GM12878 (cell line): ENCODE results near the gene GNPDA2. TPM values are rescaled to one million over a fixed set of nuclear protein-coding genes. Genes with fewer than 3 reads are reported as not detected.

Experiments used
- ATAC-seq: fragments of 200-7000 bp; cut with Tn5 transposase; 3 replicates; pipeline ENCODE4 v1.9.1; 2020; ENCODE audit warnings: mild to moderate bottlenecking, moderate library complexity
- BruUV-seq: library from RNA; stranded (reverse); fragments of 400-500 nt; replicated peaks from 2 replicates; lab custom pipeline; 2021; lab: Mats Ljungman, UMichigan
- CTCF ChIA-PET: fragments of 300-600 bp; sonication (Branson Sonifier 250); formaldehyde crosslinking; extraction: SDS; loops from one replicate; lab custom pipeline; 2021; ENCODE audit warnings: inconsistent platforms; lab: Yijun Ruan, JAX
- POLR2A ChIA-PET: fragments of 350-600 bp; formaldehyde crosslinking; extraction: SDS; loops from one replicate; lab custom pipeline; 2021; ENCODE audit warnings: inconsistent platforms; lab: Charles Lee
- RAD21 ChIA-PET: fragments of 300-600 bp; sonication (Branson Sonifier 250); formaldehyde crosslinking; loops from one replicate; lab custom pipeline; 2023; ENCODE audit warnings: antibody characterized with exemption; ENCODE audit not compliant: unreplicated experiment; lab: Charles Lee
- SMC1A ChIA-PET: fragments of 300-600 bp; sonication (Branson Sonifier 250); formaldehyde crosslinking; loops from one replicate; lab custom pipeline; 2023; ENCODE audit not compliant: unreplicated experiment, uncharacterized antibody; lab: Charles Lee
- DNase-seq: peaks from one replicate; pipeline ENCODE4 v3.0.0-alpha.2; 2011; ENCODE audit warnings: low read depth, low spot score
- FAIRE-seq: peaks from 3 replicates; lab custom pipeline; 2011; peaks lifted over from hg19 to GRCh38; lab: Jason Lieb, UNC
- H2AFZ ChIP-seq: 2 replicates; pipeline ENCODE4 v1.6.0; 2011; ENCODE audit warnings: low read depth, low read length, control low read depth; ENCODE audit not compliant: control insufficient read depth
- H3K27ac ChIP-seq: 2 replicates; pipeline ENCODE4 v1.5.1; 2011; ENCODE audit warnings: control low read depth; ENCODE audit not compliant: control insufficient read depth, insufficient read depth
- H3K27me3 ChIP-seq, 2 experiments: replicated peaks in 1 of 2; 2 replicates each; pipeline versions ENCODE4 v1.6.0 to v1.6.1; 2011; ENCODE audit warnings: low read length in 1 of 2; ENCODE audit not compliant: control insufficient read depth in 2 of 2, insufficient read depth in 2 of 2
- H3K36me3 ChIP-seq, 2 experiments: 2 replicates each; pipeline ENCODE4 v1.5.1; 2011; ENCODE audit warnings: low read length in 1 of 2; ENCODE audit not compliant: control insufficient read depth in 2 of 2, insufficient read depth in 2 of 2
- H3K4me1 ChIP-seq: 2 replicates; pipeline ENCODE4 v1.6.1; 2011; ENCODE audit warnings: mild to moderate bottlenecking, low read length, moderate library complexity, mixed read lengths; ENCODE audit not compliant: control insufficient read depth, insufficient read depth
- H3K4me2 ChIP-seq: 2 replicates; pipeline ENCODE4 v1.6.0; 2011; ENCODE audit warnings: control low read depth; ENCODE audit not compliant: control insufficient read depth, insufficient read depth
- H3K4me3 ChIP-seq: fragments of 200-600 bp; sonication (generic); 2 replicates; pipeline ENCODE4 v1.5.1; 2016
- H3K79me2 ChIP-seq: 2 replicates; pipeline ENCODE4 v1.6.0; 2011; ENCODE audit warnings: low read length; ENCODE audit not compliant: control insufficient read depth, insufficient read depth
- H3K9ac ChIP-seq: 2 replicates; pipeline ENCODE4 v1.8.0; 2011; ENCODE audit warnings: low read length, control low read depth, mixed read lengths; ENCODE audit not compliant: control insufficient read depth, insufficient read depth
- H3K9me3 ChIP-seq: replicated peaks from 3 replicates; pipeline ENCODE4 v1.5.1; 2011; ENCODE audit warnings: mild to moderate bottlenecking, low read length; ENCODE audit not compliant: control insufficient read depth, insufficient read depth
- H4K20me1 ChIP-seq: 2 replicates; pipeline ENCODE4 v1.6.0; 2011; ENCODE audit not compliant: control insufficient read depth, insufficient read depth
- CHD1 ChIP-seq: IDR thresholded peaks from 2 replicates; pipeline ENCODE4 v1.6.1; 2012; ENCODE audit warnings: low read depth, low read length, improper control_type of control experiment
- CHD4 ChIP-seq: fragments of 200-600 bp; sonication (generic); IDR thresholded peaks from 2 replicates; pipeline ENCODE4 v1.6.1; 2016; ENCODE audit warnings: mild to moderate bottlenecking
- CREB1 ChIP-seq: IDR thresholded peaks from 2 replicates; pipeline ENCODE4 v1.6.1; 2012; ENCODE audit warnings: low read depth, mild to moderate bottlenecking, inconsistent platforms
- ETV6 ChIP-seq, 2 experiments: fragments of 450-650 bp in 1 of 2; IDR thresholded peaks in 1 of 2; conservative IDR thresholded peaks in 1 of 2; 2 replicates each; pipeline ENCODE4 v1.6.1; 2014; ENCODE audit warnings: antibody characterized with exemption in 1 of 2, borderline replicate concordance in 1 of 2, low read depth in 1 of 2, mild to moderate bottlenecking in 1 of 2, moderate library complexity in 1 of 2
- IKZF1 ChIP-seq: fragments of 450-650 bp; conservative IDR thresholded peaks from 2 replicates; pipeline ENCODE4 v1.6.1; 2017; ENCODE audit warnings: antibody characterized with exemption, mild to moderate bottlenecking
- IRF4 ChIP-seq: IDR thresholded peaks from 2 replicates; pipeline ENCODE4 v1.6.1; 2011; ENCODE audit warnings: low read depth, low read length
- MTA2 ChIP-seq: fragments of 450-650 bp; IDR thresholded peaks from 2 replicates; pipeline ENCODE4 v1.6.1; 2016; ENCODE audit warnings: low read depth, mild to moderate bottlenecking, moderate library complexity
- MTA3 ChIP-seq: IDR thresholded peaks from 2 replicates; pipeline ENCODE4 v1.6.1; 2012; ENCODE audit warnings: low read length, inconsistent platforms, borderline replicate concordance
- NBN ChIP-seq: fragments of 450-650 bp; IDR thresholded peaks from 2 replicates; pipeline ENCODE4 v1.6.1; 2016
- NRF1 ChIP-seq: conservative IDR thresholded peaks from 2 replicates; pipeline ENCODE4 v1.6.1; 2011; ENCODE audit warnings: mild to moderate bottlenecking, low read depth, low read length, improper control_type of control experiment
- PAX8 ChIP-seq: fragments of 450-650 bp; IDR thresholded peaks from 2 replicates; pipeline ENCODE4 v1.6.1; 2017; ENCODE audit warnings: mild to moderate bottlenecking, moderate library complexity
- RAD21 ChIP-seq: IDR thresholded peaks from 2 replicates; pipeline ENCODE4 v1.6.1; 2011; ENCODE audit warnings: mild to moderate bottlenecking, low read depth, low read length, moderate library complexity; ENCODE audit not compliant: insufficient read depth
- SIX5 ChIP-seq: IDR thresholded peaks from 2 replicates; pipeline ENCODE4 v1.6.1; 2011; ENCODE audit warnings: mild to moderate bottlenecking, low read depth, low read length, moderate library complexity; ENCODE audit not compliant: severe bottlenecking
- SMC3 ChIP-seq: IDR thresholded peaks from 2 replicates; pipeline ENCODE4 v1.6.1; 2011; ENCODE audit warnings: low read length, improper control_type of control experiment, borderline replicate concordance
- SREBF1 ChIP-seq: IDR thresholded peaks from 2 replicates; pipeline ENCODE4 v1.6.1; 2012; ENCODE audit warnings: mild to moderate bottlenecking, low read length
- ZNF217 ChIP-seq: fragments of 450-650 bp; IDR thresholded peaks from 2 replicates; pipeline ENCODE4 v1.6.1; 2017; ENCODE audit warnings: antibody characterized with exemption, mild to moderate bottlenecking
- ZNF622 ChIP-seq: fragments of 450-650 bp; IDR thresholded peaks from 2 replicates; pipeline ENCODE4 v1.6.1; 2017; ENCODE audit warnings: mild to moderate bottlenecking, inconsistent platforms
- WGBS: methylation state at CpG from one replicate; pipeline ENCODE4 v1.1.6; 2016; ENCODE audit warnings: low lambda C conversion rate; ENCODE audit not compliant: insufficient replicate concordance, insufficient coverage; ENCODE audit errors: missing lambda C conversion rate; 5-methylcytosine and 5-hydroxymethylcytosine counted together
- in situ Hi-C: fragments of 300-500 bp; cut with MboI; formaldehyde crosslinking; loops from 9 replicates; pipeline ENCODE4 v1.14.3; 2018; ENCODE audit warnings: mixed read lengths
- intact Hi-C: fragments of 100-400 bp; cut with micrococcal nuclease; formaldehyde crosslinking; loops from one replicate; pipeline ENCODE4 v1.14.2; 2022; ENCODE audit not compliant: unreplicated experiment
- polyA plus RNA-seq, 11 experiments: library from polyadenylated mRNA; depleted of rRNA in 4 of 11; unstranded in 6 of 11; stranded (reverse) in 5 of 11; fragments of >200 nt; fragmentation: Nextera tagmentation in 4 of 11; fragmentation: Illumina TruSeq in 1 of 11; extraction: Ambion mirVana in 4 of 11; extraction: Trizol in 1 of 11; gene quantifications; 1 replicate in 1 of 11; 2 replicates in 10 of 11; pipeline versions ENCODE4 v1.2.1 to v1.2.3, GENCODE V29; 2011 to 2016; ENCODE audit warnings: inconsistent platforms in 2 of 11, missing spikeins in 2 of 11, low read depth in 1 of 11
- total RNA-seq, 4 experiments: library from RNA; depleted of rRNA in 3 of 4; stranded (reverse); fragments of >200 nt in 3 of 4; fragmentation: Illumina TruSeq in 1 of 4; extraction: Trizol in 1 of 4; gene quantifications; 2 replicates each; pipeline versions ENCODE4 v1.2.1 to v1.2.3, GENCODE V29; 2013 to 2021
- TF ChIP-seq, protein P1 (sequence below): fragments of 450-650 bp; IDR thresholded peaks from 2 replicates; pipeline ENCODE4 v1.6.1; 2017; ENCODE audit warnings: borderline replicate concordance
- TF ChIP-seq, protein P2 (sequence below): IDR thresholded peaks from 2 replicates; pipeline ENCODE4 v1.6.1; 2011; ENCODE audit warnings: borderline replicate concordance, low read depth, mild to moderate bottlenecking, moderate library complexity, low read length; ENCODE audit not compliant: insufficient read depth, poor library complexity, severe bottlenecking

The GNPDA2 gene
- total and polyA plus RNA-seq, 10 of the 15 experiments (the other 5 are each of a cell fraction or from before 2014, with no cell fraction given), result 16.7 to 45.8 (median 23.8) TPM

DNA sequence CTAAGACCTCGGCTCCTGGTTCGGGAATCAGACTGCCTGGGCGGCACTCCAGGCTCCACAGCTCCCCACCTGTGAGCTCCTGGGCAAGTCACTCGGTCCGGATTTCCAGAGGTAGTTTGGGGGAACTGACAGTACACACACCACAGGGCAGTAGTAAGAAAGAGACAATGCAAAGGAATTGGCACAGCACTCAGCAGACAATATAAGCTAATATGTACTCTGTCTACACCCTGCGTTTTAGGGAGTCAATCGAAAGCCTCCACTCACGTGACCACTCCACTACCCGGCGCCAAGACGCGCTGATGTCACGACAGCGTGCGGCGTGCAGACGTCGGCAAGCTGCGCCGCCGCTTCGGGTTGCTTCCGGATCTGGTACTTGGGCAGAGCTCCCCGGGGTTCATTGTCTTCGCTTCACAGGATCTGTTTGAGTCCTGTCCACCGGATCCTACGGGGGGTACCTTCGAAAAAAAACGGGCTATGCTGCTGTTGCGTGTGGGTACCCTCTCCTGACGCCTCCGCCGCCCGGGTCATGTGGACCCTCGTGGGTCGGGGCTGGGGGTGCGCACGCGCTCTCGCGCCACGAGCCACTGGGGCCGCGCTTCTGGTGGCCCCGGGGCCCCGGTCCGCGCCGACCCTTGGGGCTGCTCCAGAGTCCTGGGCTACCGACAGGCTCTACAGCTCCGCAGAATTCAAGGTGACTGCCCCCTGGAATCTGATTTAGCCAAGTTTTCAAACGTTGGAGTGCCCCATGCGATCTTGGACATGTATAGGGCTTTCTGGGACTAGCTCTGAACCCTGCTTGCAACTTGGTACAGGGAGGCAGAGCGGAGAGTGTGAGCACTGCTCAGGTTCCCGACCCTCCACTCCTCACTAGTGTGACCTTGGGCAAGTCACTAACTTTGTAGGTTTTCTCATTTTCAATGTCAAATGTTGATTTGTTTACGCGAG lies 48.0 kb downstream of the GNPDA2 start, which contains the start of gene GUF1:
TSS of gene GUF1 (plus strand) at position 327 of the 948 bp plus-strand sequence. CDS start at position 530, 203 bp downstream.
- peak within 1 kb of the TSS; percentile 94 for H2AFZ ChIP-seq
- no peaks in the 10 kb centered on the region for H3K9me3 ChIP-seq
- under 1% methylated on average over 53 of the region's 57 CpGs for WGBS
- peaks cover 40% of the 10 kb centered on the region for H3K79me2 ChIP-seq
- ChIA-PET CTCF (interaction anchor here (0.9 to 3.1 kb wide), 5 partner anchors 16 to 49 kb away, joined by 3 to 8 read pairs (median 4); no protein-coding TSS in a partner anchor), RAD21 (interaction anchor here (0.8 to 1.2 kb wide), 3 partner anchors 12 to 48 kb away, joined by 3 to 4 read pairs (median 4); partner anchors contain the start of gene GNPDA2), POLR2A (interaction anchor here (0.7 to 1.6 kb wide), 14 partner anchors 9 to 49 kb away, joined by 3 to 9 read pairs (median 3); partner anchors contain the start of gene GNPDA2), SMC1A (interaction anchor here (0.6 to 2.2 kb wide), 11 partner anchors 8 to 1479 kb away, joined by 3 to 10 read pairs (median 3); no protein-coding TSS in a partner anchor)
- peak within 1 kb of the TSS; percentile 57 for H3K4me2 ChIP-seq
- intact Hi-C loops (loop anchor here (2.0 kb wide), 1 partner anchor 48 kb away; the partner anchor contains the start of gene GNPDA2), in situ Hi-C loops (no loop called here)
- H3K36me3 ChIP-seq, result peaks cover 0 to under 1% of the 10 kb centered on the region in 2 experiments; a peak in 1 of 4 replicates
- H3K4me3 ChIP-seq, result peak within 1 kb of the TSS; percentile 85
- H4K20me1 ChIP-seq, result no peaks in the 10 kb centered on the region
- no peaks in the 10 kb centered on the region for H3K27me3 ChIP-seq
- FAIRE-seq, result peak; percentile 84
- BruUV-seq, result TSS peak; percentile 68
- DNase-seq, result peak; percentile 67
- H3K4me1 ChIP-seq, result no peaks in the 10 kb centered on the region; the same call in 1 of the 2 replicates
- ATAC-seq, result peak; percentile 90
- H3K9ac ChIP-seq, result peak within 1 kb of the TSS; percentile 96
- H3K27ac ChIP-seq, result peak within 1 kb of the TSS; percentile 94
- TF ChIP-seq CHD1 (0 out of 2 replicates have a peak, but pooled peaks have one; percentile 42), ZNF622 (no peak), MTA2 (no peak), IKZF1 (peak; percentile 60), NBN (peak; percentile 84; the same call in 1 of the 2 replicates), RAD21 (no peak), SMC3 (no peak), MTA3 (no peak; the same call in 1 of the 2 replicates), SREBF1 (no peak), ETV6 (conservative IDR thresholded peaks at IDR 0.05 in 1 of 2, IDR thresholded peaks at IDR 0.05 in 1 of 2; ENCODE audit: borderline replicate concordance in 1 of 2, low read depth in 1 of 2) (no peak), IRF4 (peak; percentile 6; the same call in 1 of the 2 replicates), PAX8 (no peak), NRF1 (peak; percentile 41), CHD4 (no peak), CREB1 (peak; percentile 98), SIX5 (no peak), ZNF217 (no peak)
- TF ChIP-seq, protein P1, sequence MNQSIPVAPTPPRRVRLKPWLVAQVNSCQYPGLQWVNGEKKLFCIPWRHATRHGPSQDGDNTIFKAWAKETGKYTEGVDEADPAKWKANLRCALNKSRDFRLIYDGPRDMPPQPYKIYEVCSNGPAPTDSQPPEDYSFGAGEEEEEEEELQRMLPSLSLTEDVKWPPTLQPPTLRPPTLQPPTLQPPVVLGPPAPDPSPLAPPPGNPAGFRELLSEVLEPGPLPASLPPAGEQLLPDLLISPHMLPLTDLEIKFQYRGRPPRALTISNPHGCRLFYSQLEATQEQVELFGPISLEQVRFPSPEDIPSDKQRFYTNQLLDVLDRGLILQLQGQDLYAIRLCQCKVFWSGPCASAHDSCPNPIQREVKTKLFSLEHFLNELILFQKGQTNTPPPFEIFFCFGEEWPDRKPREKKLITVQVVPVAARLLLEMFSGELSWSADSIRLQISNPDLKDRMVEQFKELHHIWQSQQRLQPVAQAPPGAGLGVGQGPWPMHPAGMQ, result no peak
- TF ChIP-seq, protein P2, sequence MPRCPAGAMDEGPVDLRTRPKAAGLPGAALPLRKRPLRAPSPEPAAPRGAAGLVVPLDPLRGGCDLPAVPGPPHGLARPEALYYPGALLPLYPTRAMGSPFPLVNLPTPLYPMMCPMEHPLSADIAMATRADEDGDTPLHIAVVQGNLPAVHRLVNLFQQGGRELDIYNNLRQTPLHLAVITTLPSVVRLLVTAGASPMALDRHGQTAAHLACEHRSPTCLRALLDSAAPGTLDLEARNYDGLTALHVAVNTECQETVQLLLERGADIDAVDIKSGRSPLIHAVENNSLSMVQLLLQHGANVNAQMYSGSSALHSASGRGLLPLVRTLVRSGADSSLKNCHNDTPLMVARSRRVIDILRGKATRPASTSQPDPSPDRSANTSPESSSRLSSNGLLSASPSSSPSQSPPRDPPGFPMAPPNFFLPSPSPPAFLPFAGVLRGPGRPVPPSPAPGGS, result no peak
